A673 (cell line): ENCODE measurements around the gene PAX3.

Source experiments
- CTCF ChIP-seq: fragments of 300-800, 200-600 bp; sonication (generic); conservative IDR thresholded peaks from 2 replicates; pipeline ENCODE4 v1.5.1; 2017; ENCODE audit warnings: low read depth, mild to moderate bottlenecking, antibody characterized with exemption, low read length, moderate library complexity, mixed read lengths
- EZH2 ChIP-seq: fragments of 200-600 bp; sonication (generic); IDR thresholded peaks from 2 replicates; pipeline ENCODE4 v1.6.1; 2017; ENCODE audit warnings: borderline replicate concordance, low read depth, mild to moderate bottlenecking, mixed read lengths, antibody characterized with exemption, low read length; ENCODE audit not compliant: poor library complexity, severe bottlenecking

GRCh38 chr2:222213049-222213448, 85.7 kb downstream of the PAX3 start:
- TF ChIP-seq CTCF, result no peak
- no peak for TF ChIP-seq EZH2
